Middle frontal gyrus (tissue), 1 donor: ENCODE data around the gene CD4.
"Not testable (repeated sequence)": the region's sequence is repeated elsewhere in the genome, so short reads cannot be mapped to it uniquely, and the experiment has no call there.

Experiments used
- DNase-seq: peaks from one replicate; pipeline ENCODE4 v3.0.0-alpha.2; 2015; ENCODE audit warnings: low spot score; ENCODE audit errors: extremely low spot score

The CD4 gene

DNA sequence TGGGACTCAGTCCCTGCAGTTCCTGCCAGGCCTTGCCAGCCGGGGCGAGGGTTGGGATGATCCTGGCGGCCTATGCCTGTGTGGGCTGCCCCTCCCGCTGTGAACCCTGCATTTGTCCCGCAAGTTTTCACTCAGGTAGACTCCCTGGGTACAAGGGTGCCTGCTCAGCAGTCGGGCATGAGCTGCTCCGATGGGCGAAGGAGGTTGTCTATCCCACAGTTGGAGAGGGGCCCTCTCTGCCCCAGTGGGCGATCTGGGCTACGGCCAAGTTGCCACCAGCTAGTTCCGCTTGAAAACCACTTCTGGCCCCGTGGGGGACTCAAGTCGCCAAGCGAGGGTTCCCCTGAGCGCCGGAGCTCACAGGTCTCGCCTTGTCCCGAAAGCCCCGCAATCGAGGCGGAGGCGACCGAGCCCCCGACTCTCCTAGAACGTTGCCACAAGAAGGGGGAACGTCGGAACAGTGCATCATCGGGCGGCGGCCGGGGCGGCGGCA lies 77.6 kb downstream of the CD4 start:
- DNase-seq: no peak

DNA sequence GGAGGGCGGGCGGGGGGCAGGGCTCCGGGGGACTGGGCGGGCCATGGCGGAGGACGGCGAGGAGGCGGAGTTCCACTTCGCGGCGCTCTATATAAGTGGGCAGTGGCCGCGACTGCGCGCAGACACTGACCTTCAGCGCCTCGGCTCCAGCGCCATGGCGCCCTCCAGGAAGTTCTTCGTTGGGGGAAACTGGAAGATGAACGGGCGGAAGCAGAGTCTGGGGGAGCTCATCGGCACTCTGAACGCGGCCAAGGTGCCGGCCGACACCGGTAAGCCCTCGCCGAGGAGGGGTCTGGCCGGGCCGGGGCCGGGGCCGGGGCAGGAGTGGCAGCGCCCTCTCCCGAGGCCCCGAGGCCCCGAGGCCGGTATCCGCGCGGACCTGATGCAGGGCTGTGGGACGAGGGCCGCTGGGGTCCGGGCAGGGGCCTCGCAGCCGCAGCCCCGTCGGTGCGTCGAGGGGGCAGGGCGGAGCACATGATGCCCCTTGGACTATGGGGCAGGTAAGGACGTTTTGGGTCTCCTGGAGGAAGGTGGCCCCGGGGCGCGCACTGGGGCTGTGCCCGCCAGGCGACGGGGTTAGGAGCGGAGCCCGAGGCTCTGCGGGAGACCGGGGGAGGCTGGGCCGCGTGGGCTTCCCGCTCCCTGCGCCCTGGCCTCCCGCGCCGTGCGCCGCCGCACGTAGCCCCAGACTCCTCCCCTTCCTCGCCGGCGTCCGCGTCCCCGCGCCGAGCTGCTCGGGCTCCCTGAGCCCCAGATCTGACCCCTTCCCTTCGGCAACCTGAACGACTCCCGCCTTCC lies 78.3 kb downstream of the CD4 start, which contains the start of gene TPI1:
Gene TPI1, plus strand, starts transcription at position 119 of the 798 bp plus-strand sequence. Its CDS starts 36 bp downstream, at position 155.
- DNase-seq: peak; percentile 55

DNA sequence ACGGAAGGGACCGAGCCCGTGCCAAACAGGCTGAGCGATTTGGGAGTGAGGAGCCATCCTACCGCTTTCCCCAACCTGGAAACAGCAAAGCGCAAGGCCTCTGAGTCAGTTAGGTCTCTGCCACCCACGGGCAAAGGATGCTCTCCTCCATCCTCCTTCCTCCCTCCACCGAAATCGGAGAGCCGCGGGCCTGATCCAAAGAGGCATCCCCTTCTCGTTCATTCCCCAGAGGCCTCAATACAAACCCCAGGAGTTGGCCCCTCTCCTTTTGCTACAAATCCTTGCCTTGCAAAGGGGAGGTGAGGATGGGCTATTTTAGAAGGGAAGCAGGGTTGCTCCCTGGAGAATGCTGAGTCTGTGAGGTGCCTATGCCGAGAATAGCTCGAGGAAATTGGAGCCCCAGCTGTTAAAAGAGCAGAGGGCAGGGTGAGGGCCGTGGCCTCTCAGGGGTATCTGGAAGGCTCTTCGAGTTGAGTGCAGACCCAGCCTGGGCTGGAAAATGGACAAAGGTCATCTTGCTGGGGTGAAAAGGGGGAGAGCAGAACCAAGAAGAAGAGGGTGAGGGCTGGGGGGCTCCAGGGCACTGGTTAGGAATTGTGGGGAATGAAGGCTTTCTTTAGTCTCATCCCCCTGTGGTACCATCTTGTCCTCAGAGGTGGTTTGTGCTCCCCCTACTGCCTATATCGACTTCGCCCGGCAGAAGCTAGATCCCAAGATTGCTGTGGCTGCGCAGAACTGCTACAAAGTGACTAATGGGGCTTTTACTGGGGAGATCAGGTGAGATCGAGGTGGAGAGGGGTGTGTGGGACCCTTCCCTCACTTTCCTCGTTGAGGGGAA lies 79.1 kb downstream of the CD4 start:
- DNase-seq: no peak

DNA sequence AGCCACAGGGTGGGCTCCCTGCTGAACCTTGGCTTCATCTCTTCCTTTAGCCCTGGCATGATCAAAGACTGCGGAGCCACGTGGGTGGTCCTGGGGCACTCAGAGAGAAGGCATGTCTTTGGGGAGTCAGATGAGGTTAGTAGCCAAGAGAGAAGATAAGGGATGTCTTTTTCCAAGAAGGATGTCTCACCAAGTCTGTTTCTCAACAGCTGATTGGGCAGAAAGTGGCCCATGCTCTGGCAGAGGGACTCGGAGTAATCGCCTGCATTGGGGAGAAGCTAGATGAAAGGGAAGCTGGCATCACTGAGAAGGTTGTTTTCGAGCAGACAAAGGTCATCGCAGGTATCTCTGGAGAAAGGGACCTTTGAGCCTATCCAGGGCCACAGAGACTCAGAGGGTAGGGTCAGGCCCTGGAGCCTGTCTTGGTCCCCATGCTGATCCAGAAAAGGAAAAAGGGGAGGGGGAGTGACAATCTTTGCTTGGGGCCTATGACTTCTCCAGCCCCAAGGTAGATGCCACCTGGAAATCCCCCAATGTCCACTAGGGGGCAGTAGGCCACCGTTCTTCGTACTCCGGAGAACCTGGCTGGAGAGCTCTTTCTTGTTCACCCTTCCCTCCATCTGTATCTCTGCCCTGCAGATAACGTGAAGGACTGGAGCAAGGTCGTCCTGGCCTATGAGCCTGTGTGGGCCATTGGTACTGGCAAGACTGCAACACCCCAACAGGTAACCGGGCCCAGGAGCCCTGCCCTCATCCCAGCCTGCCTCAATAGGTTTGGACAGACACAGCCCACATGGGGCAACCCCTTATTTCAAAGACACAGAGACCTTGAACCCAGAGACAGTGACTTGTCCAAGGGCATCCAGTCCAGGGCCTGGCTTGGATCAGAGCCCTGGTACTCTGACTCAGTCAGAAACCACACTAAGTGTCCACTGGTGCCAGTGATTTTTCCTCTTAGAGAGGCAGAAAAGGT lies 80.0 kb downstream of the CD4 start:
- peak; percentile 40 for DNase-seq

DNA sequence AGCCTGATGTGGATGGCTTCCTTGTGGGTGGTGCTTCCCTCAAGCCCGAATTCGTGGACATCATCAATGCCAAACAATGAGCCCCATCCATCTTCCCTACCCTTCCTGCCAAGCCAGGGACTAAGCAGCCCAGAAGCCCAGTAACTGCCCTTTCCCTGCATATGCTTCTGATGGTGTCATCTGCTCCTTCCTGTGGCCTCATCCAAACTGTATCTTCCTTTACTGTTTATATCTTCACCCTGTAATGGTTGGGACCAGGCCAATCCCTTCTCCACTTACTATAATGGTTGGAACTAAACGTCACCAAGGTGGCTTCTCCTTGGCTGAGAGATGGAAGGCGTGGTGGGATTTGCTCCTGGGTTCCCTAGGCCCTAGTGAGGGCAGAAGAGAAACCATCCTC lies 81.0 kb downstream of the CD4 start:
- DNase-seq: not testable (repeated sequence)
